NCI-H128 (cell line): ENCODE results near the gene DNAJB13.

Experiments
- DNase-seq: peaks from one replicate; lab custom pipeline; 2025; ENCODE audit not compliant: unreplicated experiment; lab: John Stamatoyannopoulos, UW

The DNAJB13 gene

GRCh38 chr11:73998846-73999575, 48.2 kb downstream of the DNAJB13 start:
- no peak for DNase-seq

- no peak for DNase-seq
These were observed 48.9 kb downstream of the DNAJB13 start for GRCh38 chr11:73999581-74000306.

GRCh38 chr11:74000307-74001133, 49.7 kb downstream of the DNAJB13 start:
- no peak for DNase-seq

- DNase-seq = no peak
These were observed 51.0 kb downstream of the DNAJB13 start for GRCh38 chr11:74001822-74002286.

GRCh38 chr11:74002832-74003231, 52.0 kb downstream of the DNAJB13 start:
- no peak for DNase-seq

- DNase-seq = no peak
These were observed 53.3 kb downstream of the DNAJB13 start for GRCh38 chr11:74004046-74004695.

GRCh38 chr11:74004759-74005615, 54.2 kb downstream of the DNAJB13 start:
- DNase-seq = no peak

GRCh38 chr11:74005721-74006517, 55.1 kb downstream of the DNAJB13 start:
- DNase-seq = no peak

GRCh38 chr11:74006743-74007304, 56.0 kb downstream of the DNAJB13 start:
- DNase-seq = no peak

GRCh38 chr11:74007691-74008372, 57.0 kb downstream of the DNAJB13 start:
- no peak for DNase-seq

GRCh38 chr11:74008373-74009229, 57.8 kb downstream of the DNAJB13 start, which contains the start of gene UCP3:
UCP3 (minus strand) TSS chr11:74009085; CDS start chr11:74007042, 2,043 bp downstream.
- DNase-seq = no peak

GRCh38 chr11:74009230-74009547, 58.4 kb downstream of the DNAJB13 start:
- no peak for DNase-seq

GRCh38 chr11:74009675-74010305, 59.0 kb downstream of the DNAJB13 start:
- no peak for DNase-seq

GRCh38 chr11:74010306-74011300, 59.8 kb downstream of the DNAJB13 start:
- DNase-seq = no peak

- no peak for DNase-seq
These were observed 60.7 kb downstream of the DNAJB13 start for GRCh38 chr11:74011360-74012073.
